Esophagus squamous epithelium (tissue), 4 donors: Measurements from ENCODE around the gene PLD5.

ENCODE experiments used
- POLR2A ChIP-seq, 4 donors: fragments of 450-650 bp; IDR thresholded peaks; one replicate each; pipeline ENCODE4 v1.6.1; 2017; ENCODE audit warnings: antibody characterized with exemption in 4 of 4, mild to moderate bottlenecking in 4 of 4, moderate library complexity in 3 of 4
- TF ChIP-seq, protein P1 (sequence below), 6 experiments: fragments of 450-650 bp in 4 of 6; fragments of 200-600 bp in 2 of 6; sonication (generic) in 2 of 6; IDR thresholded peaks; one replicate each; pipeline ENCODE4 v1.5.1; 2016 to 2019; ENCODE audit warnings: antibody characterized with exemption in 6 of 6, mild to moderate bottlenecking in 4 of 6, moderate library complexity in 4 of 6

DNA sequence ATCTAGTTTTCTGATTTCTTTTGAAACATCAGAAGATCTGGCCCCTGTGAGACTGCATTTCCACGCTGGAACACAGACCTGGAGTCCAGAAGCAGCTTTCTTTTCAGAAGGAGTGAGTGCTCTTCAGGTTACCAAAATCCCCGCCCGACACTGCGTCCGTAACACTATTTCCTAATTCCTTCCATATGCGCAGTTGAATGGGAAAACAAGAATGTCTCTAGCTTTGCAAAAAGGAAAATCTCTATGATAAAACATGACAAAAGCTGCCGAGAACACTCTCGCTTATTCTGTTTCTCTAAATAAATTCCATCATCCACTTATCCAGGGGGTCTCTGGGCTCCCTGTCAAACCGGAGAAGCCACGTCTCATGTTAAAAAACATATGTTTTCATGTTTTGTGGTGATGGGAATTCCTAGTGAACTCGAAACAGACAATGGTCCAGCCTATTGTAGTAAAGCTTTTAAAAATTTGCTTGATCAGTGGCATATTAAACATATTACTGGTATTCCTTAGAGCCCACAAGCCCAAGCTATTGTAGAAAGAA, 67.7 kb downstream of the PLD5 start:
- TF ChIP-seq, protein P1, sequence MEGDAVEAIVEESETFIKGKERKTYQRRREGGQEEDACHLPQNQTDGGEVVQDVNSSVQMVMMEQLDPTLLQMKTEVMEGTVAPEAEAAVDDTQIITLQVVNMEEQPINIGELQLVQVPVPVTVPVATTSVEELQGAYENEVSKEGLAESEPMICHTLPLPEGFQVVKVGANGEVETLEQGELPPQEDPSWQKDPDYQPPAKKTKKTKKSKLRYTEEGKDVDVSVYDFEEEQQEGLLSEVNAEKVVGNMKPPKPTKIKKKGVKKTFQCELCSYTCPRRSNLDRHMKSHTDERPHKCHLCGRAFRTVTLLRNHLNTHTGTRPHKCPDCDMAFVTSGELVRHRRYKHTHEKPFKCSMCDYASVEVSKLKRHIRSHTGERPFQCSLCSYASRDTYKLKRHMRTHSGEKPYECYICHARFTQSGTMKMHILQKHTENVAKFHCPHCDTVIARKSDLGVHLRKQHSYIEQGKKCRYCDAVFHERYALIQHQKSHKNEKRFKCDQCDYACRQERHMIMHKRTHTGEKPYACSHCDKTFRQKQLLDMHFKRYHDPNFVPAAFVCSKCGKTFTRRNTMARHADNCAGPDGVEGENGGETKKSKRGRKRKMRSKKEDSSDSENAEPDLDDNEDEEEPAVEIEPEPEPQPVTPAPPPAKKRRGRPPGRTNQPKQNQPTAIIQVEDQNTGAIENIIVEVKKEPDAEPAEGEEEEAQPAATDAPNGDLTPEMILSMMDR (IDR thresholded peaks at IDR 0.05) = no peak
- TF ChIP-seq POLR2A (IDR thresholded peaks at IDR 0.05) = no peak
